BLaER1 treated with 17β-estradiol and CSF1 and Interleukin-3, amounts not matched to agents 10 nM and 100 nM (cell line): ENCODE results near the gene LHX6.
A peak's percentile ranks its signal among the peaks of the same experiment; 100 is the strongest.

Source experiments
- H3K27ac ChIP-seq, 11 experiments: shearing (Covaris generic); formaldehyde crosslinking; 2 replicates each; pipeline ENCODE4 v1.8.1; 2022
- H3K27me3 ChIP-seq, 11 experiments: shearing (Covaris generic); formaldehyde crosslinking; 2 replicates each; pipeline ENCODE4 v1.8.1; 2022
- H3K36me3 ChIP-seq, 11 experiments: shearing (Covaris generic); formaldehyde crosslinking; 2 replicates each; pipeline ENCODE4 v1.8.1; 2022
- H3K4me1 ChIP-seq, 10 experiments: shearing (Covaris generic); formaldehyde crosslinking; 2 replicates each; pipeline ENCODE4 v1.8.1; 2022
- H3K4me2 ChIP-seq, 11 experiments: shearing (Covaris generic); formaldehyde crosslinking; 2 replicates each; pipeline ENCODE4 v1.8.1; 2022
- H3K4me3 ChIP-seq, 10 experiments: shearing (Covaris generic); formaldehyde crosslinking; 2 replicates each; pipeline ENCODE4 v1.8.1; 2022
- H3K9ac ChIP-seq, 11 experiments: shearing (Covaris generic); formaldehyde crosslinking; 2 replicates each; pipeline ENCODE4 v1.8.1; 2022
- H3K9me3 ChIP-seq, 11 experiments: shearing (Covaris generic); formaldehyde crosslinking; replicated peaks in 1 of 11; 2 replicates each; pipeline ENCODE4 v1.8.1; 2022
- H4K20me1 ChIP-seq, 11 experiments: shearing (Covaris generic); formaldehyde crosslinking; 2 replicates each; pipeline ENCODE4 v1.8.1; 2022
- Cebpa-rat ChIP-seq, 11 experiments: shearing (Covaris generic); IDR thresholded peaks; 2 replicates each; pipeline ENCODE4 v1.8.1; 2022

The LHX6 gene

GRCh38 chr9:122215663-122216062 is 13.1 kb downstream of the LHX6 start:
- Histone ChIP-seq H3K9ac (no peak overlapping the region), H3K27ac (no peak overlapping the region), H4K20me1 (peaks cover 0 to 25% (median 0%) of the 10 kb centered on the region in 11 experiments; a peak in 2 of 22 replicates), H3K27me3 (peaks cover 61 to 91% (median 78%) of the 10 kb centered on the region in 11 experiments), H3K4me1 (peaks cover 26 to 55% (median 48%) of the 10 kb centered on the region in 10 experiments), H3K4me3 (no peak overlapping the region), H3K4me2 (no peak overlapping the region; a peak in 1 of 22 replicates), H3K36me3 (no peaks in the 10 kb centered on the region), H3K9me3 (peaks cover 0 to 11% (median 0%) of the 10 kb centered on the region in 11 experiments; a peak in 6 of 22 replicates)
- TF ChIP-seq Cebpa-rat (IDR thresholded peaks at IDR 0.05): no peak

DNA sequence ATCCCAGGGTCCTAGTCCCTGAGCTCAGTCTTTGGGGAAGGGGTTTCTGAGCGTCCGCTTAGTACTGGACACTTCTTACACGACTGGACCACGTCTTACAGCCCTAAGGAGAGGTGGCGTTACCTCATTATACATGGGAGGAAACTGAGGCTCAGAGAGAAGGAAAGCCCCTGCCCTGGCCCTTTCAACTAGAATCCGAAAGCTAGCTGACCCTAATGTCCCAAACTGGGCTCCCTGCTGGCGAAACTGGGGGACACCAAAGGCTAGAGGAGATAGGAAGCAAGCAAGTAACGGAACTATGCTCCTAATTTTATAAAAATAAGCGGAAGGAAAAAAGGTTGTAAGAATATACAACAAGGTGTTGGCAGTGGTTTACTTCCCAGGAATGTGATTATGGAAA is 14.2 kb downstream of the LHX6 start:
- Histone ChIP-seq H3K4me3 (no peak overlapping the region), H3K9ac (no peak overlapping the region)
- no peak for TF ChIP-seq Cebpa-rat (IDR thresholded peaks at IDR 0.05)

DNA sequence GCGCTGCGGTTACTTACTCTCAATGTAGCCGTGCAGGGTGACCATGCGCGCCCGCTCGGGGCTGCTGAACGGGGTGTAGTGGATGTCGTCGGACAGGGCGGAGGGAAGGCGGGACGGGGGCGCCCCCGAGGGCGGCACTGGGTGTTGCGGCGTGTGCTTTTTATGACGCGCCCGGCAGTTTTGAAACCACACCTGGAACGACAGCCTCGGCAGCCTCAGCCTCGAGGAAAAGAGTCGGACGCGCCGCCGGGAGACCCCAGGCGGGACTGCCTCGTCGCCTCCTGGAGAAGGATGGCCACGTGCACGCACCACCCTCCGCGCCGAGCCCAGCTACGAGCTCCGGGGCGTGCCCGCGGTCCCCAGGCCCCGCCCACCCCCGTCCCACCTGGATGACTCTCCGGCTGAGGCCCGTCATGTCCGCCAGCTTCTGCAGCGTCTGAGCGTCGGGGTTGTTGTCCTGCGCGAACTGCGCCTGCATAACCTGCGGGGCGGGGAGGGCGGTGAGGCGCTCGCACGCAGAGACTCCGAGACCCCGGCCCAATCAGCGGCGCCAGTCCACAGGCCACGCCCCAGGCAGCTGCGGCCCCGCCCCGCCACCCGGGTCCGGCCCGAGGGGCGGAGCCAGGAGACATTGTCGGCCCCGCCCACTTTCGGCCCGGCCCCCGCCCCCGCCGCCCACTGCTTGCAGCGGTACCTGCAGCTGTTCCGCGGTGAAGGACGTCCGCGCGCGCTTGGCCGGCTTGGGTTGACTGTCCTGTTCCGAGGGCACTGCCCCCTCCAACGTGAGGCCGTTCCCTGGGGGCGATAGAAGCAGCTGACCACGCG is 15.0 kb downstream of the LHX6 start:
- peaks cover 0 to 20% (median 0%) of the 10 kb centered on the region in 11 experiments; a peak in 2 of 22 replicates for H4K20me1 ChIP-seq
- peak overlapping the region in 4 of 11 experiments; percentile 26 to 43 (median 33); a peak in 3 of 22 replicates for H3K27ac ChIP-seq
- no peak for TF ChIP-seq Cebpa-rat (IDR thresholded peaks at IDR 0.05)
- peak overlapping the region; percentile 76 to 93 (median 87) for H3K4me2 ChIP-seq
- peaks cover 43 to 72% (median 60%) of the 10 kb centered on the region in 11 experiments for H3K27me3 ChIP-seq
- peak overlapping the region; percentile 44 to 65 (median 50) for H3K4me3 ChIP-seq
- H3K4me1 ChIP-seq: peaks cover 15 to 36% (median 29%) of the 10 kb centered on the region in 10 experiments
- peak overlapping the region in 6 of 11 experiments; percentile 5 to 57 (median 36); a peak in 9 of 22 replicates for H3K9ac ChIP-seq
- no peaks in the 10 kb centered on the region for H3K36me3 ChIP-seq
- H3K9me3 ChIP-seq: no peaks in the 10 kb centered on the region

More for the DNA sequence above, 14.2 kb downstream of the LHX6 start:
- peaks cover 0 to 20% (median 0%) of the 10 kb centered on the region in 11 experiments; a peak in 2 of 22 replicates for H4K20me1 ChIP-seq
- peaks cover 50 to 79% (median 67%) of the 10 kb centered on the region in 11 experiments for H3K27me3 ChIP-seq
- H3K4me2 ChIP-seq: peak overlapping the region; percentile 76 to 93 (median 87); a peak in 12 of 22 replicates
- H3K36me3 ChIP-seq: no peaks in the 10 kb centered on the region
- no peak overlapping the region for H3K27ac ChIP-seq
- peaks cover 22 to 43% (median 37%) of the 10 kb centered on the region in 10 experiments for H3K4me1 ChIP-seq
- peaks cover 0 to under 1% (median 0%) of the 10 kb centered on the region in 11 experiments; a peak in 1 of 22 replicates for H3K9me3 ChIP-seq

DNA sequence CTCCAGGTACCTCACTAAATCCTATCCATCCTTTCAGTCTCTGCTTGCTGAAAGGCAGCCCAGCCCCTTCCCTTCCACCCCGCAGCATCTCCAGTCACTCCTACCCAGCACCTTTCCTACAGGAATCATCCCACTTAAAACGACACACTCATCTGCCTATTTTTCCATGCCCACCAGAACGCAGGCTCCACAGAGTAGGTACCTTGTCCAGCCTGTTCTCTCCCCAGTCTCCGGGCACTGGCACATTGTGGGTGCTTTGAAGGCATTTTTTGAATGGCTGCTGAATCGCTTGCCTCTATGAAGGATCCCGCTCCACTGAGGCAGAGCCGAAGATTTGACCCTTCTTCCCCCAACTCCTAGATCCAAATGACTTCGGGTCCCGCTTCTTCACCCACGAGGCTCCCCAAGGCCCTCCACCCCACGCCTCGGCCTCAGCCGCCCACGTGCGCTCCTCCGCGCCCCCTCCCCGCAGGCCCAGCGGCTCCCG is 15.6 kb downstream of the LHX6 start:
- peak overlapping the region; percentile 76 to 93 (median 87) for H3K4me2 ChIP-seq
- peak overlapping the region in 6 of 11 experiments; percentile 5 to 57 (median 36); a peak in 8 of 22 replicates for H3K9ac ChIP-seq
- TF ChIP-seq Cebpa-rat (IDR thresholded peaks at IDR 0.05): no peak
- H3K27me3 ChIP-seq: peaks cover 36 to 65% (median 53%) of the 10 kb centered on the region in 11 experiments
- no peaks in the 10 kb centered on the region for H3K36me3 ChIP-seq
- H3K4me1 ChIP-seq: peaks cover 9 to 29% (median 23%) of the 10 kb centered on the region in 10 experiments
- H3K4me3 ChIP-seq: peak overlapping the region; percentile 44 to 65 (median 50)
- H4K20me1 ChIP-seq: peaks cover 0 to 16% (median 0%) of the 10 kb centered on the region in 11 experiments; a peak in 2 of 22 replicates
- H3K9me3 ChIP-seq: no peaks in the 10 kb centered on the region
- H3K27ac ChIP-seq: peak overlapping the region in 4 of 11 experiments; percentile 26 to 43 (median 33); a peak in 3 of 22 replicates

- peaks cover 0 to 13% (median 0%) of the 10 kb centered on the region in 11 experiments; a peak in 1 of 22 replicates for H4K20me1 ChIP-seq
- no peaks in the 10 kb centered on the region for H3K36me3 ChIP-seq
- no peak overlapping the region for H3K27ac ChIP-seq
- H3K9ac ChIP-seq: no peak overlapping the region
- H3K27me3 ChIP-seq: peaks cover 30 to 59% (median 47%) of the 10 kb centered on the region in 11 experiments
- peaks cover 5 to 23% (median 17%) of the 10 kb centered on the region in 10 experiments; a peak in 19 of 20 replicates for H3K4me1 ChIP-seq
- no peak for TF ChIP-seq Cebpa-rat (IDR thresholded peaks at IDR 0.05)
- peak overlapping the region in 1 of 10 experiments; percentile 49; a peak in 1 of 20 replicates for H3K4me3 ChIP-seq
- H3K9me3 ChIP-seq: no peaks in the 10 kb centered on the region
- H3K4me2 ChIP-seq: peak overlapping the region in 8 of 11 experiments; percentile 76 to 92 (median 86); a peak in 14 of 22 replicates
These were observed 16.2 kb downstream of the LHX6 start for GRCh38 chr9:122212473-122213004.

DNA sequence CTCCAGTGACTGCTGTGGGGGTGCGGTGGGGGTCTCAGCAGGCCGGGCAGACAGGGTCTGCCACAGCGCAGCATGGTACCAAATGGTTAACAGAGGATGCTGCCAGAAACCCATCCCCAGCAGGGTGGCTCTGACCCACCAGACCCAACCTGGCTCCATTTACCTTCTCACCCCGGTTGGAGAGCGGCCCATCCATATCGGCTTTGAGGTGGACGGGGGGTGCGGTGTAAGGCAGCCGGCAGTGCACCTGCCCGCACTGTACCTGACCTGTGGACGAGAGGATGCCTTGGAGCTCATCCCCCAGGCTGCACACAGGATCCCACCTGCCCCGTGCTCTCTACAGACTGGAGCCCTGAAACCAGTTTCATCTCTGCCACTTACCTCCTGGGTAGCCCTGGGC is 19.3 kb downstream of the LHX6 start:
- Histone ChIP-seq H3K9ac (no peak overlapping the region), H3K27me3 (peaks cover 21 to 32% (median 28%) of the 10 kb centered on the region in 11 experiments), H3K4me3 (no peak overlapping the region)

GRCh38 chr9:122207096-122207495 is 21.7 kb downstream of the LHX6 start:
- peaks cover 0 to 4% (median 0%) of the 10 kb centered on the region in 11 experiments; a peak in 1 of 22 replicates for H4K20me1 ChIP-seq
- H3K36me3 ChIP-seq: no peaks in the 10 kb centered on the region
- no peak for TF ChIP-seq Cebpa-rat (IDR thresholded peaks at IDR 0.05)

More for the DNA sequence above, 19.3 kb downstream of the LHX6 start:
- TF ChIP-seq Cebpa-rat (IDR thresholded peaks at IDR 0.05): no peak
- no peak overlapping the region for H3K27ac ChIP-seq
- no peaks in the 10 kb centered on the region for H3K36me3 ChIP-seq
- H3K4me2 ChIP-seq: no peak overlapping the region
- peaks cover 0 to 13% (median 0%) of the 10 kb centered on the region in 11 experiments; a peak in 1 of 22 replicates for H4K20me1 ChIP-seq
- no peaks in the 10 kb centered on the region for H3K9me3 ChIP-seq
- peaks cover 5 to 16% (median 10%) of the 10 kb centered on the region in 10 experiments; a peak in 17 of 20 replicates for H3K4me1 ChIP-seq

DNA sequence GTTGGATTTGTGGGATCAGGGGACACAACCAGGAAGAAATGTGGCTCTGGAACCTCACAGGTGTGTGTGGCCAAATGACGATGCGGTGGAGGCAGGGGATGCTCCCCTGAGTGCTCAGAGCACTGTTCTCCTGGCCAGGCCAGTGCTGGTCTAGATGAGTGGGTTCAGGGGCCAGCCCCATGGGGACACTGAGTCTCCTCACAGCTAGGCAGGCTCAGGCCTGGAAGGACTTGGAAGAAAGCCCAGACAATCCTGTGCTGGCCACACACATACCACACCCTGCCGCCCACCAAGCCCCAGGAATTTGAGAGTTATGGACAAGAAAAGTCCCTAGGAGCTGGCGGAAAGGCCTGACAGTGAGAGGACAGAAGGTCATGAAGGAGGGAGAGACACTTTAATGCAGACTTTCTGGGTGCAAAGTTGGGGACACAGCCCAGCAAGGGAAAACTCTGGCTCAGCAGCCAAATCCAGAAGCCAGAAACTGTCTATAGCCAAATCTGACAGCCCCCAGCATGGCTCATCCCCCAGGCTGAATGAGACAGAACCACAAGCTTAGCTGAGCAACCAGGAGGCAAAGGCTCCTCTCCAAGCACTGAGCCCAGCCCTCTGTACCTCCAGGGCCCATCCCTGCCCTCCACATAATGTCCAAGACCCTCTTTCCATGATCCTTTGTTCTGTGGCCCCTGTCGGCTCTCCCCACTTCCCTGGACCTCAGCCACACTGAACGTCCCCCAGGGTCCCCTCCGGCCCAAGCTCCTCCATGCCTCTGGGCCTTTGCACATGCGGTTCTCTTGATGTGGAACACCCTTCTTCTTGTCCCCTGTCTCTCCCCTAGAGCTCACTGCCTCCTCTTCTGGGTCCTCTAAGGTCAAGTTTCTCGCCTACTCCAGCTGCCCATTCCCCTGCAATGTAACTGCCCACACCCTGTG is 22.4 kb downstream of the LHX6 start:
- Histone ChIP-seq H3K36me3 (no peaks in the 10 kb centered on the region), H3K9me3 (no peaks in the 10 kb centered on the region), H3K9ac (no peak overlapping the region), H4K20me1 (no peaks in the 10 kb centered on the region; a peak in 1 of 22 replicates), H3K4me2 (no peak overlapping the region), H3K4me1 (no peaks in the 10 kb centered on the region), H3K27me3 (peaks cover 0 to 1% (median 0%) of the 10 kb centered on the region in 11 experiments; a peak in 1 of 22 replicates), H3K4me3 (no peak overlapping the region), H3K27ac (no peak overlapping the region)
- TF ChIP-seq Cebpa-rat (IDR thresholded peaks at IDR 0.05): no peak

More at GRCh38 chr9:122207096-122207495, 21.7 kb downstream of the LHX6 start:
- Histone ChIP-seq H3K9me3 (no peaks in the 10 kb centered on the region), H3K4me3 (no peak overlapping the region), H3K9ac (no peak overlapping the region), H3K4me1 (no peaks in the 10 kb centered on the region), H3K27me3 (peaks cover 0 to 8% (median 5%) of the 10 kb centered on the region in 11 experiments; a peak in 15 of 22 replicates), H3K4me2 (no peak overlapping the region), H3K27ac (no peak overlapping the region)
